H1 (cell line): ENCODE results near the gene ERP29. TPM values are rescaled to one million over a fixed set of nuclear protein-coding genes. Genes with fewer than 3 reads are reported as not detected.

Source experiments
- CTCF ChIA-PET: fragments of 300-600 bp; sonication (Branson Sonifier 250); formaldehyde crosslinking; loops from one replicate; lab custom pipeline; 2021; ENCODE audit not compliant: partially characterized antibody; lab: Charles Lee
- POLR2A ChIA-PET: fragments of 300-600 bp; sonication (Branson Sonifier 250); formaldehyde crosslinking; loops from one replicate; lab custom pipeline; 2021; ENCODE audit warnings: inconsistent platforms; ENCODE audit not compliant: partially characterized antibody; lab: Charles Lee
- DNase-seq, 2 experiments: peaks; one replicate each; pipeline versions ENCODE4 v3.0.0 to v3.0.0-alpha.2; 2010 to 2022; ENCODE audit warnings: low spot score in 2 of 2, low read depth in 1 of 2, mixed read lengths in 1 of 2
- FAIRE-seq: peaks from 2 replicates; lab custom pipeline; 2011; peaks lifted over from hg19 to GRCh38; lab: Jason Lieb, UNC
- H2AFZ ChIP-seq: 2 replicates; pipeline ENCODE4 v1.8.1; 2012; ENCODE audit warnings: low read length, inconsistent platforms
- H2AK5ac ChIP-seq: 2 replicates; pipeline ENCODE4 v1.6.1; 2013; ENCODE audit warnings: low read depth, low read length
- H2BK120ac ChIP-seq: replicated peaks from 2 replicates; pipeline ENCODE3; 2013; ENCODE audit warnings: low read depth, low read length, inconsistent platforms
- H2BK12ac ChIP-seq: 2 replicates; pipeline ENCODE4 v1.6.1; 2013; ENCODE audit warnings: low read depth, low read length
- H2BK15ac ChIP-seq: 2 replicates; pipeline ENCODE4 v1.6.1; 2013; ENCODE audit warnings: low read length
- H2BK20ac ChIP-seq: 2 replicates; pipeline ENCODE4 v1.6.1; 2013; ENCODE audit warnings: low read length
- H2BK5ac ChIP-seq: 2 replicates; pipeline ENCODE4 v1.6.1; 2013; ENCODE audit warnings: low read depth, low read length
- H3K14ac ChIP-seq: 2 replicates; pipeline ENCODE4 v1.6.1; 2013; ENCODE audit warnings: inconsistent platforms; ENCODE audit not compliant: insufficient read length
- H3K18ac ChIP-seq: 2 replicates; pipeline ENCODE4 v1.6.1; 2013; ENCODE audit warnings: low read length; ENCODE audit errors: extremely low read depth
- H3K23ac ChIP-seq: 2 replicates; pipeline ENCODE4 v1.6.1; 2013; ENCODE audit warnings: inconsistent platforms; ENCODE audit not compliant: insufficient read length
- H3K23me2 ChIP-seq: 2 replicates; pipeline ENCODE4 v1.6.1; 2013; ENCODE audit warnings: low read depth, low read length
- H3K27ac ChIP-seq: 2 replicates; pipeline ENCODE4 v1.6.1; 2011; ENCODE audit warnings: low read depth, low read length, inconsistent platforms
- H3K27me3 ChIP-seq, 4 experiments: replicated peaks in 1 of 4; 1 replicate in 1 of 4; 2 replicates in 3 of 4; pipeline versions ENCODE4 v1.6.1 to v1.8.1; 2011 to 2013; ENCODE audit warnings: low read length in 3 of 4, mild to moderate bottlenecking in 3 of 4, inconsistent platforms in 2 of 4, mixed read lengths in 2 of 4, moderate library complexity in 1 of 4; ENCODE audit not compliant: control insufficient read depth in 3 of 4, insufficient read depth in 3 of 4; ENCODE audit errors: extremely low read depth in 1 of 4
- H3K36me3 ChIP-seq, 4 experiments: 2 replicates each; pipeline versions ENCODE4 v1.6.1 to v1.8.1; 2011 to 2013; ENCODE audit warnings: mild to moderate bottlenecking in 4 of 4, low read length in 3 of 4, moderate library complexity in 2 of 4, control low read depth in 1 of 4, inconsistent platforms in 1 of 4; ENCODE audit not compliant: insufficient read depth in 4 of 4, control insufficient read depth in 2 of 4
- H3K4ac ChIP-seq: replicated peaks from 2 replicates; pipeline ENCODE3; 2013; ENCODE audit warnings: low read length, low read depth, mixed read lengths, inconsistent platforms; ENCODE audit not compliant: insufficient read length
- H3K4me1 ChIP-seq, 4 experiments: replicated peaks in 1 of 4; 1 replicate in 1 of 4; 2 replicates in 3 of 4; pipeline versions ENCODE4 v1.6.1 to v1.8.1; 2011 to 2013; ENCODE audit warnings: low read length in 3 of 4, inconsistent platforms in 2 of 4, mixed read lengths in 1 of 4; ENCODE audit not compliant: insufficient read depth in 4 of 4, control insufficient read depth in 3 of 4
- H3K4me2 ChIP-seq, 2 experiments: 2 replicates each; pipeline versions ENCODE4 v1.6.1 to v1.8.1; 2011 to 2013; ENCODE audit warnings: low read depth in 2 of 2, low read length in 2 of 2, control low read depth in 1 of 2, inconsistent platforms in 1 of 2, mild to moderate bottlenecking in 1 of 2; ENCODE audit not compliant: insufficient read depth in 1 of 2
- H3K4me3 ChIP-seq, 4 experiments: fragments of 200-600, 300-600 bp in 1 of 4; sonication (generic), shearing (Covaris generic), sonication (Bioruptor Twin) in 1 of 4; 2 replicates each; pipeline versions ENCODE4 v1.5.1 to v1.8.1; 2011 to 2016; ENCODE audit warnings: low read length in 4 of 4, low read depth in 3 of 4, control low read depth in 2 of 4, inconsistent platforms in 2 of 4, mild to moderate bottlenecking in 2 of 4, mixed read lengths in 1 of 4, moderate library complexity in 1 of 4; ENCODE audit not compliant: insufficient read depth in 2 of 4; ENCODE audit errors: extremely low read depth in 1 of 4
- H3K56ac ChIP-seq: replicated peaks from 2 replicates; pipeline ENCODE3; 2013; ENCODE audit warnings: low read depth, mild to moderate bottlenecking, mixed read lengths, low read length, inconsistent platforms; ENCODE audit not compliant: insufficient read length
- H3K79me1 ChIP-seq: 2 replicates; pipeline ENCODE4 v1.6.1; 2013; ENCODE audit warnings: low read depth, low read length, control low read depth
- H3K79me2 ChIP-seq, 2 experiments: 2 replicates each; pipeline versions ENCODE4 v1.6.1 to v1.8.1; 2012 to 2013; ENCODE audit warnings: low read length in 2 of 2, mild to moderate bottlenecking in 2 of 2, inconsistent platforms in 1 of 2; ENCODE audit not compliant: insufficient read depth in 2 of 2, control insufficient read depth in 1 of 2
- H3K9ac ChIP-seq, 4 experiments: replicated peaks in 1 of 4; 1 replicate in 1 of 4; 2 replicates in 3 of 4; pipeline versions ENCODE4 v1.6.1 to v1.8.1; 2011 to 2013; ENCODE audit warnings: low read depth in 3 of 4, low read length in 3 of 4, control low read depth in 2 of 4, mild to moderate bottlenecking in 2 of 4, moderate library complexity in 2 of 4, inconsistent platforms in 1 of 4; ENCODE audit errors: extremely low read depth in 1 of 4
- H3K9me3 ChIP-seq, 2 experiments: 2 replicates each; pipeline versions ENCODE4 v1.6.1 to v1.8.1; 2012 to 2013; ENCODE audit warnings: mild to moderate bottlenecking in 2 of 2, moderate library complexity in 2 of 2, control low read depth in 1 of 2, inconsistent platforms in 1 of 2, low read depth in 1 of 2, low read length in 1 of 2, mixed read lengths in 1 of 2; ENCODE audit not compliant: insufficient read depth in 2 of 2
- H4K20me1 ChIP-seq, 2 experiments: replicated peaks in 1 of 2; 2 replicates each; pipeline versions ENCODE3 to v1.8.1; 2011 to 2013; ENCODE audit warnings: inconsistent platforms in 2 of 2, low read length in 2 of 2, mild to moderate bottlenecking in 1 of 2; ENCODE audit not compliant: insufficient read depth in 2 of 2, control insufficient read depth in 1 of 2
- H4K5ac ChIP-seq: 2 replicates; pipeline ENCODE4 v1.6.1; 2013; ENCODE audit warnings: low read length, low read depth, mixed read lengths, inconsistent platforms; ENCODE audit not compliant: insufficient read length
- H4K8ac ChIP-seq: 2 replicates; pipeline ENCODE4 v1.8.0; 2013; ENCODE audit warnings: mild to moderate bottlenecking, moderate library complexity, low read length, inconsistent platforms; ENCODE audit not compliant: insufficient read depth; ENCODE audit errors: extremely low read depth
- H4K91ac ChIP-seq: replicated peaks from 2 replicates; pipeline ENCODE3; 2013; ENCODE audit warnings: low read length, mixed read lengths, inconsistent platforms; ENCODE audit not compliant: insufficient read length
- SRF ChIP-seq: IDR thresholded peaks from 2 replicates; pipeline ENCODE4 v1.6.1; 2011; ENCODE audit warnings: mild to moderate bottlenecking, low read depth, low read length, moderate library complexity
- whole genome bisulfite sequencing, 2 experiments: shearing (Covaris generic) in 1 of 2; methylation state at CpG; one replicate each; pipeline versions ENCODE4 v1.1.6 to v1.1.7; 2013 to 2015; ENCODE audit warnings: low lambda C conversion rate in 2 of 2, mixed read lengths in 2 of 2, inconsistent platforms in 1 of 2, low coverage in 1 of 2, missing lambda C conversion rate in 1 of 2; ENCODE audit not compliant: insufficient replicate concordance in 2 of 2, insufficient coverage in 1 of 2, insufficient read length in 1 of 2; ENCODE audit errors: extremely low coverage in 1 of 2, missing lambda C conversion rate in 1 of 2; 5-methylcytosine and 5-hydroxymethylcytosine counted together
- polyA plus RNA-seq, 7 experiments: library from polyadenylated mRNA; depleted of rRNA in 3 of 7; stranded (reverse) in 5 of 7; unstranded in 2 of 7; fragments of >200 nt in 5 of 7; fragments of 200-250 nt in 2 of 7; gene quantifications; 1 replicate in 5 of 7; 2 replicates in 1 of 7; 4 replicates in 1 of 7; pipeline versions ENCODE4 v1.2.1 to v1.2.3, GENCODE V29; 2011 to 2013; ENCODE audit warnings: missing spikeins in 2 of 7, mixed read lengths in 2 of 7
- total RNA-seq: library from RNA; stranded (reverse); fragmentation: NEBNext Ultra II Directional; extraction: Animal tissue kit (Norgen Biotek cat#: 25700); gene quantifications from 2 replicates; pipeline ENCODE4 v1.2.1, GENCODE V29; 2021

ERP29 gene
- total and polyA plus RNA-seq, 2 of the 8 experiments (the other 6 are each of a cell fraction or from before 2014, with no cell fraction given), result 88.7 to 171 TPM

GRCh38 chr12:112049351-112049750 is 36.1 kb downstream of the ERP29 start:
- CTCF ChIA-PET, result interaction anchor here (0.9 to 1.4 kb wide), 2 partner anchors 16 to 21 kb away, joined by 3 to 4 read pairs; no protein-coding TSS in a partner anchor

More at GRCh38 chr12:112049351-112049750, 36.1 kb downstream of the ERP29 start:
- no peak overlapping the region for H4K91ac ChIP-seq
- no peak overlapping the region for H3K4me2 ChIP-seq
- H4K20me1 ChIP-seq, result peaks cover 0 to 3% of the 10 kb centered on the region in 2 experiments
- H3K4me1 ChIP-seq, result no peaks in the 10 kb centered on the region
- POLR2A ChIA-PET, result interaction anchor here (0.8 to 1.7 kb wide), 6 partner anchors 10 to 36 kb away, joined by 3 to 5 read pairs (median 4); partner anchors contain the start of genes ERP29 and TMEM116
- H3K79me2 ChIP-seq, result no peaks in the 10 kb centered on the region
- no peak overlapping the region for H2BK120ac ChIP-seq
- H3K56ac ChIP-seq, result no peak overlapping the region
- H3K4ac ChIP-seq, result no peak overlapping the region
- no peak overlapping the region for H3K18ac ChIP-seq
- no peak overlapping the region for H2BK20ac ChIP-seq
- H2AFZ ChIP-seq, result no peak overlapping the region
- H2BK15ac ChIP-seq, result no peak overlapping the region
- WGBS, 2 experiments, result 91% methylated on average over 13 of the region's 13 CpGs; no CpG with 5 or more reads in 1 of the 2 experiments
- H3K23ac ChIP-seq, result no peak overlapping the region
- TF ChIP-seq SRF, result no peak
- no peak overlapping the region for H4K5ac ChIP-seq
- peaks cover 23 to 84% (median 63%) of the 10 kb centered on the region in 4 experiments for H3K36me3 ChIP-seq
- H3K23me2 ChIP-seq, result no peaks in the 10 kb centered on the region
- H4K8ac ChIP-seq, result no peak overlapping the region
- H3K27ac ChIP-seq, result no peak overlapping the region
- H2AK5ac ChIP-seq, result no peak overlapping the region
- H3K14ac ChIP-seq, result no peak overlapping the region
- H3K4me3 ChIP-seq, result no peak overlapping the region
- DNase-seq, result no peak
- no peak overlapping the region for H2BK5ac ChIP-seq
- H3K9me3 ChIP-seq, result no peaks in the 10 kb centered on the region
- FAIRE-seq, result no peak
- no peak overlapping the region for H2BK12ac ChIP-seq
- no peaks in the 10 kb centered on the region for H3K79me1 ChIP-seq
- no peaks in the 10 kb centered on the region for H3K27me3 ChIP-seq
- H3K9ac ChIP-seq, result no peak overlapping the region
